ENCODE data around the gene TXNDC2.
A peak's percentile ranks its signal among the peaks of the same experiment; 100 is the strongest.

Gene TXNDC2

DNA sequence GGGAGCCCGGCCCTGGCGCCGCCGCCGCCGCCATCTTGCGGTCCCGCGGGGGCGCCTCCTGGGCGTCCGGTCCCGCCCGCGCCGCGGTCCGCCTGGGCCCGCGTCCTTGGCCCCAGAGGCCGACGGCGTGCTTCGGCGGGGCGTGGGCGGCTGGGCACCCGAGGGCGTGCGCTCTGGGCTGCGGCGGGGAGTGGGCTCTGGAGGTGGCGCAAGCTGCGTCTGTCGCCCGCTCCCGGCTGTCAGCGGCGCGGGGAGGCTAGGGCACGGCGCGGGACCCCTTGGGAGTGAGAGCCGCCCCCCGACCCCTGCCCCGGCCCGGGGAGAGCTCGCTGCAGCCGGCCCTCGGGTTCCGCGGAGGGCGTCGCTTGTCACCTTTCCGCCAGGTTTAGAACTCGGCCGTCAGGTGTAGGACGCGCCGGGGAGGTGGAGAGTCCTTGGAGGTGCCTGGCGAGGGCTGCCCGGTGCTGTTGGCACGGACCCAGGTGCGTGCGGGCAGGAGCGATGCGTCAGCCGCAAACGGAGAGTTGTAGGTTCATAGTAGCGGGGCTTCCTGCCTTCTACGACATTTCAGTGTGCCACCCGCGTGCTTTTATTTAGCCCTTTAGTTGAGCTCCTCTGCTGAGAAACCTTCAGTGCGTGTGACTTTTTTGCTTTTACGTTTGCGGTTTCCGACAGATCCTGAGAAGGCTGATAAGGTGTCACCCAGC, 29.0 kb downstream of the TXNDC2 start:
- TF ChIP-seq, protein P1, sequence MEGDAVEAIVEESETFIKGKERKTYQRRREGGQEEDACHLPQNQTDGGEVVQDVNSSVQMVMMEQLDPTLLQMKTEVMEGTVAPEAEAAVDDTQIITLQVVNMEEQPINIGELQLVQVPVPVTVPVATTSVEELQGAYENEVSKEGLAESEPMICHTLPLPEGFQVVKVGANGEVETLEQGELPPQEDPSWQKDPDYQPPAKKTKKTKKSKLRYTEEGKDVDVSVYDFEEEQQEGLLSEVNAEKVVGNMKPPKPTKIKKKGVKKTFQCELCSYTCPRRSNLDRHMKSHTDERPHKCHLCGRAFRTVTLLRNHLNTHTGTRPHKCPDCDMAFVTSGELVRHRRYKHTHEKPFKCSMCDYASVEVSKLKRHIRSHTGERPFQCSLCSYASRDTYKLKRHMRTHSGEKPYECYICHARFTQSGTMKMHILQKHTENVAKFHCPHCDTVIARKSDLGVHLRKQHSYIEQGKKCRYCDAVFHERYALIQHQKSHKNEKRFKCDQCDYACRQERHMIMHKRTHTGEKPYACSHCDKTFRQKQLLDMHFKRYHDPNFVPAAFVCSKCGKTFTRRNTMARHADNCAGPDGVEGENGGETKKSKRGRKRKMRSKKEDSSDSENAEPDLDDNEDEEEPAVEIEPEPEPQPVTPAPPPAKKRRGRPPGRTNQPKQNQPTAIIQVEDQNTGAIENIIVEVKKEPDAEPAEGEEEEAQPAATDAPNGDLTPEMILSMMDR (IDR thresholded peaks at IDR 0.05; ENCODE audit: borderline replicate concordance, control extremely low read depth, extremely low read depth, insufficient read depth, missing control alignments), result no peak
- peak; percentile 77 for DNase-seq (ENCODE audit: low spot score)
- in situ Hi-C loops (cut with MboI; ENCODE audit: low sequenced_read_pairs, unreplicated experiment), result no loop called here

DNA sequence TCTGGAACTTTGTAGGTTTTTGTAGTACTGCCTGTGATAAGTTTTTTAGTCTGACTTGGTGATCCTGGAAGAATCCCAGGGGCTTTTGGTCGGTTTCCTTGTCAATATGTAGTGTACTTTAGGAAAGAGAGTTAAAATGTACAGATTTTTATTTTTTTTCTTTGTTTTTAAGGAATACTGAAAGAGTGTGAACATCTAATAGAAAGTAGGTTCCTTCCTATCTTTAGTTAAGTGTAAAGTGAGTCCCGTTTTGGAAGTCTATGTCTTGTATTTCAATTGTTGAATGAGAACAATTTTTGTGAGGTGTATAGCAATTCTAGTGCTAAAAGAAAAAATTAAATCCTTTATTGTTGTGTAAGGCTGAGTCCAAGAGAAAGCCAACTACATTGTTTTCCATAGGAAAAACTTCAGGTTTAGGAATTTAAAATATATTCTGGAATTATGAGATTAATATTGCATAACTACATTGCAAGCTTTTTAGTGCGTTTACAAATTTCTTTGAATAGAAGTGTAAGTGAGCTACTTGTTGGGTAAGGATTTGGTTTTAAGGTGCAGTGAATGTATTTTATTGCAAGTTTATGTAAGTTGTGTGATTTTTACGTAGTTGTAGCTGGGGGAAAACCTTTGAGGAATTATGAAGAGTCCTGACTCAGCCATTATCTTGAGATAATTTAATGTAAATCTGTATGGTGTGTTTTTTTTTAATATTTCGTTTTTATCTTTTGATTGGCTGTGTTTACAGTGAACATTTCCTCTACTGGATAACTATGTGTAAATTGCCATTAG, 29.7 kb downstream of the TXNDC2 start:
- TF ChIP-seq, protein P1 (IDR thresholded peaks at IDR 0.05; ENCODE audit: borderline replicate concordance, control extremely low read depth, extremely low read depth, insufficient read depth, missing control alignments), result no peak
- no peak for DNase-seq (ENCODE audit: low spot score)
- in situ Hi-C loops (cut with MboI; ENCODE audit: low sequenced_read_pairs, unreplicated experiment), result no loop called here

- TF ChIP-seq, protein P1 (IDR thresholded peaks at IDR 0.05; ENCODE audit: borderline replicate concordance, control extremely low read depth, extremely low read depth, insufficient read depth, missing control alignments), result no peak
- no peak for DNase-seq (ENCODE audit: low spot score)
- in situ Hi-C loops (cut with MboI; ENCODE audit: low sequenced_read_pairs, unreplicated experiment), result no loop called here
Measured at GRCh38 chr18:9916077-9916639, 30.4 kb downstream of the TXNDC2 start.

- TF ChIP-seq, protein P1 (IDR thresholded peaks at IDR 0.05; ENCODE audit: borderline replicate concordance, control extremely low read depth, extremely low read depth, insufficient read depth, missing control alignments), result no peak
- no peak for DNase-seq (ENCODE audit: low spot score)
- in situ Hi-C loops (cut with MboI; ENCODE audit: low sequenced_read_pairs, unreplicated experiment), result no loop called here
Measured at GRCh38 chr18:9916808-9917207, 31.0 kb downstream of the TXNDC2 start.

GRCh38 chr18:9918016-9918680, 32.4 kb downstream of the TXNDC2 start:
- in situ Hi-C loops (cut with MboI; ENCODE audit: low sequenced_read_pairs, unreplicated experiment), result no loop called here
- TF ChIP-seq, protein P1 (IDR thresholded peaks at IDR 0.05; ENCODE audit: borderline replicate concordance, control extremely low read depth, extremely low read depth, insufficient read depth, missing control alignments), result no peak
- no peak for DNase-seq (ENCODE audit: low spot score)

DNA sequence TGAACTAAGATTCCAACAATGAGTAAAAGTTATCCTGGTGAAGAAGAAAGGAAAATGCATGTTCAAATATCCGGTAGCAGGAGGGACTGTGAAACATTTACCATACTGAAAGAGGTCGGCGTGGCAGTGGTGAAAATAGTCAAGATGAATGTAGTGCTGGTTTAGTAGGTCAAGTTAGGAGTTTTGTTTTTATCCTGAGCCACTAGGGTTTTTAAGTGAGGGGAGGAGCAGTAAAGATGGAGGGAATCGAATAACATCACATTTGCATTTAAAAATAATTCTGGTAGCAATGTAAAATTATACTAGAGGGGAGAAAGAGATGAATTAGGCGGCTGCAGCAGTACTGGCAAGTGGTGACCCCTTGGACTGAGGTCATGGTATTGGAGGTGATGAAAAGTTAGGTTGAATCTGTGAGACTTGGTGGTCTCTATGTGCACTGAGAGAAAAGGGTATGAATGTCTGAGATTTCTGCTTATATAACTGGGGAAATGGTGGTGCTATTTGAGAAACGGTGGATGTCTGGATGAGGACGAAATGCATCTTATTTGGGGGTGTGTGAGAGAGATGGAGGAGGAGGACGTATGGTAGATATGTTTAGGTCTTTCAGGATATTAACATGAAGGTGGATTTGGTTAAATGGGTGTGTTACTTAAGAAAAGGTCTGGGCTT, 33.9 kb downstream of the TXNDC2 start:
- in situ Hi-C loops (cut with MboI; ENCODE audit: low sequenced_read_pairs, unreplicated experiment), result no loop called here
- TF ChIP-seq, protein P1 (IDR thresholded peaks at IDR 0.05; ENCODE audit: borderline replicate concordance, control extremely low read depth, extremely low read depth, insufficient read depth, missing control alignments), result no peak
- no peak for DNase-seq (ENCODE audit: low spot score)

All from GM13976 (cell line).